GM21737 (cell line): Measurements from ENCODE around the gene CHIT1.

ENCODE experiments used
- ATAC-seq: cut with Tn5 transposase; IDR thresholded peaks from one replicate; pipeline ENCODE4 v1.9.1; 2021; ENCODE audit warnings: mild to moderate bottlenecking, moderate library complexity; ENCODE audit not compliant: unreplicated experiment

CHIT1 gene

DNA sequence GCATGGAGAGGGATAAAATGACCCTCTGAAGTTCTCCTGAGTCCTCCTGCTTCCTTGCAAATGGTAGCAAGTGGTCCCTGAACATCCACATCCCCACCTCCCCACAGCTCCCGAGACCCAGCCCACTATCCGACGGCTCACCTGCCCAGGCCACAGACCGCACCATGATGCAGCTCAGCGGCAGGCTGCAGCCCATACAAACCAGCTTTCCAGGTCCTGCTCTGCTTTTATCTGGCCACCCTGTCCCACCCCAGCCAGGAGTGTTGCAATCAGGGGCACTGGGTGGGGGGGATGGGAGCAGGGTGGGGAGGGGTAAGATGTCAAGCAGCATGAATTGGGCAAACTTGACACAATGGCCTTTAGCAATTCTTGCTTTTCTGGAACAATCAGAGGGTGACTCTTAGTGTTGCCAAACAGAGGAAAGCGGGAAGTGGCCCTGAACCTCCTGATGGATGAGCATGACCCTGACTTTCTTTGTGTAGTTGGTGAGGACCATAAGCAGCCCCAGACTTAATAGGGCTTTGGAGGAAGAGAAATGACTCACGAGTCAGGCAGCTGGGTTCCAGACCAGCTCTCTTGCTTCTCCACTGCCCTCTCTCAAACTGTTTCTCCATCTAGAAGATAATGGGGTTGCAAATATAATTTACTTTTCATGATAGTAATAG, at the start of gene CHIT1:
CHIT1 (minus strand) TSS at position 203 of the 665 bp plus-strand sequence; CDS start at position 166, 37 bp downstream.
- no peak for ATAC-seq

- ATAC-seq, result no peak
Measured at GRCh38 chr1:203278885-203279406, 49.5 kb upstream of the CHIT1 start.

GRCh38 chr1:203278082-203278884, 48.8 kb upstream of the CHIT1 start:
- no peak for ATAC-seq

DNA sequence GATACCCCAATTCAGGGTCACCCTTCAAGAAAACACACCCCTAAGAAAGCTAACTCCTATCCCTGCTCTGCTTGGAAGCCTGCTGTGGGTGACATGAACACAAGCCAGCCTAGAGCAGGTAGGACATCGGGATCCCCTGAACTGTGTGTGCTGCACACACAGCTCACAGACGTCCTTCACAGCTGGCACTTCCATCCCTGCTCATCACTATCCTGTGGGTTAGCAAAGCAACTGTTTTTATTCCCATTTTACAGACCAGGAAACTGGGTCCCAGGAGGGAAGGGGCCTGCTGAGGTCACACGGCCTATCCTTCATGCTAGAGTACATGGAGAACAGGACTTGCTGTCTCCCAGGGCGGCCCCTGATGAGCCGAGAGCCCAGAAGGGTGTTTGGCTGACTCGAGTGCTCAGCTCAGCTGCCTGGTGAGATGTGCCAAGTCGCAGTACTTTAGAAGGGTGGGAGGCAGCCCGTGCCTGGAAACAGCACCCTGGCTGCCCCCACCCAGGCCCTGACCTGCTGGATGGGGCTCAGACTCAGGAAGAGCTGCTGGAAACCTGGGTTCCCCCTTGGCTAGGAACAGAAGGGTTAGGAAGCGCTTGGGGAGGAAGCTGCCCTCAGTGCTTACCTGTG, 47.6 kb upstream of the CHIT1 start:
- ATAC-seq, result no peak

- no peak for ATAC-seq
Measured at GRCh38 chr1:203276408-203276807, 46.9 kb upstream of the CHIT1 start.

DNA sequence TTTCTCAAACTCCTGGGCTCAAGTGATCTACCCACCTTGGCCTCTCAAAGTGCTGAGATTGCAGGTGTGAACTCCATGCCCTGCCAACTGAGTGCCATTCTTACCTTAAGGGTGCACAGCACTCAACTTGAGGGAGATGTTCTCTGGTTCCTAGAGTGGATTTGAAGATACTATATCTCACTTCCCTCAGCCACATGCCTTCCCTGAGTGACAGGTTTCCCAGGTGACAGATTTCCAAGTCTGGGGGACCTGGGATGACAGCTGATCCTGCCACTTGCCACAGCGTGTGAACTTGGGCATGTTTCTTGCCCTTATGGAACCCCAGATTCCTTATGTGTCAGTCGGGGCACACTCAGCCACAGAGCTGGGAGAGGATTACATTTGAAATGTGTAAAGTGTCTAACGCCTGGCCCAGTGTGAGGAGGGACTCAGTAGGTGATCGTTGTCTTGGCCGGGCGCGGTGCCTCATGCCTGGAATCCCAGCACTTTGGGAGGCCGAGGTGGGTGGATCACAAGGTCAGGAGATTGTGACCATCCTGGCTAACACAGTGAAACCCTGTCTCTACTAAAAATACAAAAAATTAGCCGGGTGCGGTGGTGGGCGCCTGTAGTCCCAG, 46.3 kb upstream of the CHIT1 start:
- ATAC-seq, result no peak

GRCh38 chr1:203274603-203275381, 45.3 kb upstream of the CHIT1 start:
- ATAC-seq, result no peak

GRCh38 chr1:203273869-203274602, 44.6 kb upstream of the CHIT1 start:
- peak; percentile 8 for ATAC-seq

DNA sequence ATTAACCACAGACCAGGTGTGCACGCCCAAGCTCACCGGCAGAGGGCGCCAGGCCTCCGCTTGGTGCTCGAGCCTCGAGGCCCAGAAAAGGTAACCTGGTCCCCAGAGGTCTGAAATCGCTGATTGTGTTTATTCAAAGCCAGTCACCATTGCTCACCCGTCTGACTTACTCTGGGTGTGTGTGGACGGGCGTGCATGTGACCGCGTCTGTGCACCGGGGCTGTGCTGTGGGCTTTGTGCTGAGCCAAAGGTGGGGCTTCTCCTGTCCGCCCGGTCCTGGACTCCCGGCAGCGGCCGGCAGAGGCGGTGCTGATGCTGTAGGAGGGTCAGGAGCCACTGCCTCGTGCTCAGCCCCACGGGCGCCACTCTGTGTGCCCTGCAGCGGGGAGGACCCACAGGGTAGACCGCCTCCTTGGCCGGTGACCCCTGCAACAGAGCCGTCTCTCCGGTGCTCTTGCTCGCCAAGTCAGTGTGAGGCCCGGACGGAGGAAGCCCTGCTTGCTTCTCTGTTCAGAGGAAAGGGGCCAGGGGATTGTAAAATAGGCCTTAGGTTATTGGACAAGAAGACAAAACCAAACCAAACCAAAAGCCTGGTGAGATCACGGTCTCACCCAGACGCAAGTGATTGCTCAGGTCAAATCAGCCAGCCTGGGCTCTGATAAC, 43.9 kb upstream of the CHIT1 start:
- ATAC-seq, result peak; percentile 58

- no peak for ATAC-seq
Measured at GRCh38 chr1:203272633-203273205, 43.2 kb upstream of the CHIT1 start.

- ATAC-seq, result no peak
Measured at GRCh38 chr1:203271962-203272632, 42.6 kb upstream of the CHIT1 start.

- no peak for ATAC-seq
Measured at GRCh38 chr1:203271018-203271743, 41.7 kb upstream of the CHIT1 start.

GRCh38 chr1:203270448-203270847, 41.0 kb upstream of the CHIT1 start:
- ATAC-seq, result no peak

GRCh38 chr1:203269654-203270020, 40.2 kb upstream of the CHIT1 start:
- ATAC-seq, result no peak

DNA sequence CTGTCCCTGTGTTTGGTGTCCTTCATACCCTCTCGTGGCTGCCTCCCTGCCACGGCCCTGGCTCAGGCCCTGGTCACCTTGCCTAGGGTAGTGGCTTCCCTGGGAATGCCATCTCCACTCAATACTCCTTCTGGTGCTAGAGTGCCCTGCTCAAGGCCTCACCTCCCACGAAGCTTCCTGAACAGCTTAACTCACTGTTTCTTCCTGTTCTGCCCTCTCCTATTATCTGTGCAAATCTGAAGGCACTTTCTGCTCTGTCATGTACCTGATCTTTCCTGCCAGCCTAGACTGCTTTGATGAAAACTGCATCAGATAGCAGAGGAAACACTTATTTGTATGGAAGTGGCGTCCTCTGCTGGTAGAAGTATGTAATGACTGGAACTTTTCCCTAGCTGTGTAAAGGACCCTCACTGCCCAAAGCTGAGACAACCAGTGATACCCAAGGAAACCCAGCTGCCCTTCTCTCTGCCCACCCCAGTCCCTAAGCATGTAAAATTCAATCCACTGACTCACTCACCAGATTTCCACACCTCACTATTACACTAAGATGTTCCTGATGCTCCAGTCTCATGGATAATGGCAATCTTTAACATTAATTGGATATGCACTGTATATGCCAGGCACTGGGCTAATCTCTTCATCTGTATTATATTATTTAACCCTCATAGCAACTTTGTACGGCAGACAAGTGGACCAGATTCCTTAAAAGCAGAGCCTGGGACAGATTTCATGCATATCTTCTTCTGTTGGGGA, 39.6 kb upstream of the CHIT1 start:
- no peak for ATAC-seq

DNA sequence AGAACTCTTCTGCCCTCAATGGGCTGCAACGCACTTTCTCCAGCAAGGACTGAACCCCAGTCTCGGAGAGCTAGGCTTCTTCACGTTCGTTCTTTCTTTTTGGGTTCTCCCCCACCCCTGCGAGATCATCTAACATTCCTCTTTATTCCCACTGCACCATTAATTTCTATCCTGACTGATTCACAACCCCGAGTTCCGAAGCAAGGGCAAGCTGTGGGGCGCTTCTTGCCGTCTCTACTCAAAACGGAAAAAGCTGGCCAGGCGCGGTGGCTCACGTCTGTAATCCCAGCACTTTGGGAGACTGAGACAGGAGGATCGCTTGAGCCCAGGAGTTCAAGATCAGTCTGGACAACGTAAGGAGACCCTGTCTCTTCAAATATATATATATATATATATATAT, 38.4 kb upstream of the CHIT1 start:
- ATAC-seq, result no peak

- no peak for ATAC-seq
Measured at GRCh38 chr1:203267347-203267846, 37.9 kb upstream of the CHIT1 start.
